Right atrium auricular region (tissue), 2 donors: ENCODE data around the gene TCF12. TPM values are rescaled to one million over a fixed set of nuclear protein-coding genes. Genes with fewer than 3 reads are reported as not detected.

Experiments
- DNase-seq: peaks from one replicate; pipeline ENCODE4 v3.0.0-alpha.2; 2019; ENCODE audit warnings: low spot score
- H3K27ac ChIP-seq, 2 donors: fragments of 200-600 bp; sonication (generic); 1 replicate in 1 of 2; 2 replicates in 1 of 2; pipeline ENCODE4 v1.5.1; 2016 to 2019
- H3K27me3 ChIP-seq, 2 donors: fragments of 200-600 bp; sonication (generic); one replicate each; pipeline versions ENCODE4 v1.5.1 to v1.6.0; 2017 to 2019
- H3K36me3 ChIP-seq: fragments of 200-600 bp; sonication (generic); one replicate; pipeline ENCODE4 v1.5.1; 2016
- H3K4me1 ChIP-seq, 2 donors: fragments of 200-600 bp; sonication (generic); one replicate each; pipeline versions ENCODE4 v1.5.1 to v1.6.0; 2017 to 2019
- H3K4me3 ChIP-seq, 2 donors: fragments of 200-600 bp; sonication (generic); 1 replicate in 1 of 2; 2 replicates in 1 of 2; pipeline ENCODE4 v1.5.1; 2017 to 2019; ENCODE audit warnings: mild to moderate bottlenecking in 1 of 2, moderate library complexity in 1 of 2
- H3K9me3 ChIP-seq, 2 donors: fragments of 200-600 bp; sonication (generic); one replicate each; pipeline ENCODE4 v1.5.1; 2019
- CTCF ChIP-seq, 2 donors: fragments of 200-600 bp; sonication (generic); IDR thresholded peaks; one replicate each; pipeline ENCODE4 v1.5.1; 2019; ENCODE audit warnings: antibody characterized with exemption in 2 of 2
- total RNA-seq, 2 donors: library from RNA; depleted of rRNA; stranded (reverse); fragments of >200 nt; gene quantifications; one replicate each; pipeline ENCODE4 v1.1.0, GENCODE V29; 2016

The TCF12 gene
- total RNA-seq, 2 donors from 2014 or later = 35.2 to 40.0 TPM

GRCh38 chr15:57134071-57134605 lies 215.7 kb downstream of the TCF12 start:
- peaks cover 0 to 27% of the 10 kb centered on the region in 2 donors for H3K4me1 ChIP-seq
- H3K27me3 ChIP-seq = no peaks in the 10 kb centered on the region
- no peak for TF ChIP-seq CTCF (IDR thresholded peaks at IDR 0.05)
- no peaks in the 10 kb centered on the region for H3K9me3 ChIP-seq
- H3K36me3 ChIP-seq = no peaks in the 10 kb centered on the region
- DNase-seq = no peak
- H3K27ac ChIP-seq = no peak overlapping the region
- H3K4me3 ChIP-seq = no peak overlapping the region

GRCh38 chr15:57134851-57135250 lies 216.4 kb downstream of the TCF12 start:
- Histone ChIP-seq H3K27ac (no peak overlapping the region), H3K27me3 (no peaks in the 10 kb centered on the region), H3K4me3 (no peak overlapping the region), H3K9me3 (no peaks in the 10 kb centered on the region), H3K36me3 (no peaks in the 10 kb centered on the region), H3K4me1 (peaks cover 0 to 27% of the 10 kb centered on the region in 2 donors)
- no peak for DNase-seq
- no peak for TF ChIP-seq CTCF (IDR thresholded peaks at IDR 0.05)

GRCh38 chr15:57135800-57136199 lies 217.4 kb downstream of the TCF12 start:
- no peaks in the 10 kb centered on the region for H3K36me3 ChIP-seq
- no peak overlapping the region for H3K4me3 ChIP-seq
- no peaks in the 10 kb centered on the region for H3K27me3 ChIP-seq
- H3K4me1 ChIP-seq = peaks cover 0 to 27% of the 10 kb centered on the region in 2 donors
- H3K9me3 ChIP-seq = no peaks in the 10 kb centered on the region
- no peak for DNase-seq
- TF ChIP-seq CTCF (IDR thresholded peaks at IDR 0.05) = no peak
- no peak overlapping the region for H3K27ac ChIP-seq

GRCh38 chr15:57138349-57138788 lies 219.9 kb downstream of the TCF12 start:
- H3K27me3 ChIP-seq = no peaks in the 10 kb centered on the region
- no peak overlapping the region for H3K4me3 ChIP-seq
- no peak for DNase-seq
- no peaks in the 10 kb centered on the region for H3K9me3 ChIP-seq
- H3K27ac ChIP-seq = no peak overlapping the region
- peak; percentile 83 for TF ChIP-seq CTCF (IDR thresholded peaks at IDR 0.05)
- peaks cover 0 to 27% of the 10 kb centered on the region in 2 donors for H3K4me1 ChIP-seq
- H3K36me3 ChIP-seq = no peaks in the 10 kb centered on the region

GRCh38 chr15:57143511-57144078 lies 225.2 kb downstream of the TCF12 start:
- Histone ChIP-seq H3K4me1 (peaks cover 0 to 25% of the 10 kb centered on the region in 2 donors), H3K27me3 (no peaks in the 10 kb centered on the region), H3K4me3 (no peak overlapping the region), H3K27ac (peak overlapping the region in 1 of 2 donors; percentile 33), H3K9me3 (no peaks in the 10 kb centered on the region), H3K36me3 (no peaks in the 10 kb centered on the region)
- no peak for DNase-seq
- no peak for TF ChIP-seq CTCF (IDR thresholded peaks at IDR 0.05)

- Histone ChIP-seq H3K4me3 (no peak overlapping the region), H3K9me3 (no peaks in the 10 kb centered on the region), H3K27me3 (no peaks in the 10 kb centered on the region), H3K27ac (peak overlapping the region in 1 of 2 donors; percentile 33), H3K36me3 (no peaks in the 10 kb centered on the region), H3K4me1 (peaks cover 0 to 30% of the 10 kb centered on the region in 2 donors)
- TF ChIP-seq CTCF (IDR thresholded peaks at IDR 0.05) = no peak
- no peak for DNase-seq
Observed at GRCh38 chr15:57144448-57144847, 226.0 kb downstream of the TCF12 start.
